MM.1S (cell line): ENCODE measurements around the gene CHMP2B.
"Not testable (repeated sequence)": the region's sequence is repeated elsewhere in the genome, so short reads cannot be mapped to it uniquely, and the experiment has no call there.

Experiments
- DNase-seq: peaks from one replicate; pipeline ENCODE4 v3.0.0-alpha.2; 2015
- H2AFZ ChIP-seq: fragments of 300-600 bp; sonication (generic); 2 replicates; pipeline ENCODE4 v1.6.0; 2016; ENCODE audit warnings: antibody characterized with exemption, low read length
- H3F3A ChIP-seq: fragments of 300-600 bp; sonication (generic); 2 replicates; pipeline ENCODE4 v1.6.1; 2016; ENCODE audit warnings: mild to moderate bottlenecking, antibody characterized with exemption, low read length, moderate library complexity, mixed read lengths; ENCODE audit not compliant: insufficient read depth
- H3K27ac ChIP-seq: fragments of 300-600 bp; sonication (generic); 2 replicates; pipeline ENCODE4 v1.5.1; 2016; ENCODE audit warnings: mild to moderate bottlenecking, low read length
- H3K27me3 ChIP-seq: fragments of 300-600 bp; sonication (generic); replicated peaks from 2 replicates; pipeline ENCODE4 v1.6.0; 2016; ENCODE audit warnings: low read length; ENCODE audit not compliant: insufficient read depth
- H3K36me3 ChIP-seq: fragments of 300-600 bp; sonication (generic); replicated peaks from 2 replicates; pipeline ENCODE4 v1.6.1; 2016; ENCODE audit warnings: mild to moderate bottlenecking, low read length, mixed read lengths; ENCODE audit not compliant: insufficient read depth
- H3K4me1 ChIP-seq: fragments of 300-600 bp; sonication (generic); 2 replicates; pipeline ENCODE4 v1.6.1; 2016; ENCODE audit warnings: low read length, mixed read lengths
- H3K4me2 ChIP-seq: fragments of 300-600 bp; sonication (generic); 2 replicates; pipeline ENCODE4 v1.6.0; 2016; ENCODE audit warnings: low read depth, low read length
- H3K4me3 ChIP-seq: fragments of 300-600 bp; sonication (generic); 2 replicates; pipeline ENCODE4 v1.5.1; 2016; ENCODE audit warnings: low read length, mixed read lengths
- H3K79me2 ChIP-seq: fragments of 300-600 bp; sonication (generic); 2 replicates; pipeline ENCODE4 v1.6.1; 2016; ENCODE audit warnings: mixed run types, low read length, mixed read lengths
- H3K9ac ChIP-seq: fragments of 300-600 bp; sonication (generic); 2 replicates; pipeline ENCODE4 v1.6.1; 2016; ENCODE audit warnings: low read length, mixed read lengths
- H3K9me2 ChIP-seq: fragments of 300-600 bp; sonication (generic); replicated peaks from 2 replicates; pipeline ENCODE4 v1.6.1; 2016; ENCODE audit warnings: mild to moderate bottlenecking, low read length, mixed read lengths; ENCODE audit not compliant: insufficient read depth
- H3K9me3 ChIP-seq: fragments of 300-600 bp; sonication (generic); replicated peaks from 2 replicates; pipeline ENCODE4 v1.6.1; 2016; ENCODE audit warnings: mild to moderate bottlenecking, low read length, mixed read lengths; ENCODE audit not compliant: insufficient read depth
- H4K20me1 ChIP-seq: fragments of 300-600 bp; sonication (generic); 2 replicates; pipeline ENCODE4 v1.6.1; 2016; ENCODE audit warnings: mild to moderate bottlenecking, low read length, moderate library complexity, mixed read lengths; ENCODE audit not compliant: insufficient read depth
- CTCF ChIP-seq: fragments of 300-600 bp; sonication (generic); IDR thresholded peaks from 2 replicates; pipeline ENCODE4 v1.5.1; 2016; ENCODE audit warnings: antibody characterized with exemption, low read length, mixed read lengths
- EZH2 ChIP-seq: fragments of 300-600 bp; sonication (generic); optimal IDR thresholded peaks from 2 replicates; pipeline ENCODE3; 2017; ENCODE audit warnings: low read depth, mild to moderate bottlenecking, antibody characterized with exemption, low read length, mixed read lengths
- EZH2phosphoT487 ChIP-seq: fragments of 300-600 bp; sonication (generic); IDR thresholded peaks from 2 replicates; pipeline ENCODE4 v1.6.1; 2018; ENCODE audit warnings: antibody characterized with exemption, low read length

CHMP2B gene

DNA sequence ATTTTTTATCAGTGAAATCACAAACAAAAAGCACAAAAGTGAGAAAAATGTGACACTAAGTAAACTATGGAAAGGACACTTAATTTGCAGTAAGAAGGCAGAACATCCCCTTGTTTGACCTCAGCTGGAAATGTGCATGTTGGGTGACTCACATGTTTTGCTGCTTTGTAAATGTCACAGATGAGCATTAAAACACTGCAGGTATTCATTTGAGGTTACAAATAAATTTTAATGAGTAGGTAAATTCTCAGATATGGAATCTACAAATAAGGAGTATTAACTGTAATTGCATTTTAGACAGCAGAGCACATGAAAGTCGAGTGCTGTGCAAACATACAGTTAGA lies 20.3 kb downstream of the CHMP2B start:
- Histone ChIP-seq H3F3A (no peaks in the 10 kb centered on the region), H3K9me2 (no peaks in the 10 kb centered on the region), H3K79me2 (no peaks in the 10 kb centered on the region), H3K27ac (no peak overlapping the region), H3K9me3 (no peaks in the 10 kb centered on the region), H2AFZ (no peak overlapping the region), H3K4me1 (no peaks in the 10 kb centered on the region), H3K4me2 (no peak overlapping the region), H3K36me3 (no peaks in the 10 kb centered on the region), H3K9ac (no peak overlapping the region), H3K27me3 (no peaks in the 10 kb centered on the region), H4K20me1 (no peaks in the 10 kb centered on the region), H3K4me3 (no peak overlapping the region)
- DNase-seq, result no peak
- TF ChIP-seq EZH2 (no peak), EZH2phosphoT487 (no peak), CTCF (no peak)

DNA sequence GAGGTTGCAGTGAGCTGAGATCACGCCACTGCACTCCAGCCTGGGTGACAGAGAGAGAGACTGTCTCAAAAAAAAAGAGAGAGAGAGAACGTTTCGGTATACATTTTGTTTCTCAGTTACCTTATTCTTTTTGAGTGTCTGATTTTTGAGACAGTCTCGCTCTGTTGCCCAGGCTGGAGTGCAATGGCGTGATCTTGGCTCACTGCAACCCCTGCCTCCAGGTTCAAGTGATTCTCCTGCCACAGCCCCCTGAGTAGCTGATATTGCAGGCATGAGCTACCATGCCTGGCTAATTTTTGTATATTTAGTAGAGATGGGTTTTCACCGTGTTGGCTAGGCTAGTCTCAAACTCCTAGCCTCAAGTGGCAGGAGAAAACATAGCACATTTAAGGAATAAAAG lies 21.1 kb downstream of the CHMP2B start:
- not testable (repeated sequence) for H3K36me3 ChIP-seq, H3K9me3 ChIP-seq, H4K20me1 ChIP-seq, DNase-seq, H3K4me1 ChIP-seq, H2AFZ ChIP-seq, H3K4me3 ChIP-seq, H3K9ac ChIP-seq, H3K4me2 ChIP-seq, H3K9me2 ChIP-seq, H3F3A ChIP-seq, H3K27ac ChIP-seq, H3K79me2 ChIP-seq, H3K27me3 ChIP-seq

DNA sequence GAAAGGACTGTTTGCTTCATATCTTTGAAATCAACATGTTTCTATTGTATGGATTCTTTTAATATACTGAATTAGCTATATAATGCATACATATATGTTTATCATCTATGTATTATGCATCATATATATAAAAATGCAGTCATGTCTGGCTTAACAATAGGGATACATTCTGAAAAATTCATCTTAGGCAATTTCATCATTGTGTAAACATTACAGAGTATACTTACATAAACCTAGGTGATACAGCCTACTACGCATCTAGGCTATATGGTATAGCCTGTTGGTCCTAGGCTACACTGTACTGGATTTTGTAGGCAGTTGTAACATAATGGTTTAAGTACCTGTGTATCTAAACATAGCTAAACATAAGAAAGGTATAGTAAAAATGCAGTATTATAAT lies 21.7 kb downstream of the CHMP2B start:
- TF ChIP-seq EZH2, result no peak
- TF ChIP-seq CTCF, result no peak
- no peak for TF ChIP-seq EZH2phosphoT487
- Histone ChIP-seq H3K9ac (no peak overlapping the region), H3K9me2 (no peaks in the 10 kb centered on the region), H3K36me3 (no peaks in the 10 kb centered on the region), H3K9me3 (no peaks in the 10 kb centered on the region), H3K4me2 (no peak overlapping the region), H3K4me1 (no peaks in the 10 kb centered on the region), H3K27me3 (no peaks in the 10 kb centered on the region), H4K20me1 (no peaks in the 10 kb centered on the region), H3F3A (no peaks in the 10 kb centered on the region), H3K4me3 (no peak overlapping the region), H3K27ac (no peak overlapping the region), H3K79me2 (no peaks in the 10 kb centered on the region), H2AFZ (no peak overlapping the region)
- DNase-seq, result no peak

DNA sequence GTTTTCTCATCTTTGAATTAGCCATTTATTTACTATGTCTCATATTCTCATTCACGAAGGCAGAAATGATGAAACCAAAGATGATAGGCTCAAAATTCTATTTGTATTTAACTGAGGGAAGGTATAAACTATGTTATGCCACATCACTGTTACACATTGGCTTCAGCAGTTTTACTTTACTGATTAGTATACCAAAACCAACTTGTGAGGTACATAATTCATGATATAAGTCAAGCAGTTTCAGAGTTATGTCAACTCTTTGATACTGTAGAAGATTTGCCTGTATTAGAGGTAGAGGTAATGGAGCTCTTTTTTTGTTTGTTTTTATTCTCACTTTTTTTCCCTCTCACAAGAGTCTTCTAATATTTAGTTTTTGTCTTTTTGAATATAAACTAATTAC lies 22.9 kb downstream of the CHMP2B start:
- Histone ChIP-seq H2AFZ (no peak overlapping the region), H3K27ac (no peak overlapping the region), H3K9ac (no peak overlapping the region), H3K9me2 (no peaks in the 10 kb centered on the region), H3K4me1 (no peaks in the 10 kb centered on the region), H3K4me2 (no peak overlapping the region), H3K36me3 (no peaks in the 10 kb centered on the region), H3F3A (no peaks in the 10 kb centered on the region), H3K79me2 (no peaks in the 10 kb centered on the region), H3K27me3 (no peaks in the 10 kb centered on the region), H3K4me3 (no peak overlapping the region), H3K9me3 (no peaks in the 10 kb centered on the region), H4K20me1 (no peaks in the 10 kb centered on the region)
- DNase-seq, result no peak
- TF ChIP-seq EZH2 (no peak), CTCF (no peak), EZH2phosphoT487 (no peak)
